Fibroblast of villous mesenchyme (primary cell): Measurements from ENCODE around the gene KCNG4. TPM values are rescaled to one million over a fixed set of nuclear protein-coding genes. Genes with fewer than 3 reads are reported as not detected.

Source experiments
- DNase-seq: peaks from one replicate; pipeline ENCODE4 v3.0.0-alpha.2; 2010; ENCODE audit warnings: low read depth
- H3K4me3 ChIP-seq: 2 replicates; pipeline ENCODE4 v1.5.1; 2011; ENCODE audit warnings: low read depth, mild to moderate bottlenecking, low read length
- total RNA-seq: library from RNA; depleted of rRNA; stranded (reverse); fragments of >200 nt; gene quantifications from 2 replicates; pipeline ENCODE4 v1.2.3, GENCODE V29; 2012
- TF ChIP-seq, protein P1 (sequence below): IDR thresholded peaks from 2 replicates; pipeline ENCODE4 v1.5.1; 2012; ENCODE audit warnings: low read depth, mild to moderate bottlenecking, low read length; ENCODE audit not compliant: insufficient read depth

KCNG4 gene
- total RNA-seq, 1 donor, result not detected

DNA sequence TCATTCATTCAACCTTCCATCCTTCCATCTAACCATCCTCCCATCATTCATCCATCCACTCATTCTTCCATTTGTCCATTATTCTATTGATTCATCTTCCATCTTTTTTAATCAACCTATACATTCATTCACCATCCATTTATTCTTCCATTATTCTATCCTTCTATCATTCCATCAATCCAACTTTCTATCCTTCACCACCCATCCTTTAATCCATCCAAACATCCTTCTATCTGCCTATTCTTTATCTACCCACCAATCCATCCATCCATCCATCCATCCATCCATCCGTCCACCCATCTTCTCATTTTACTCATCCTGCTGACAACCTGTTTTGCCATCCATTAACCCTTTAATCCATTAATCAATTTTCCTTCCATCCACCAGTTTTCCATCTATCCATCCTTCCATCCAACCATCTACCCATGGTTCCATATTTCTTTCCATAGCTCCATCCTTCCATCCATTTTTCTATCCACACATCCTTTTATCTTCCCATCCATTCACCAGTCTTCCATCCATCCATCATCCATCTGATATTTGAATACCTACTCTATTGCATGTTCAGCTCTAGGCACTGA is 33.0 kb upstream of the KCNG4 start:
- TF ChIP-seq, protein P1, sequence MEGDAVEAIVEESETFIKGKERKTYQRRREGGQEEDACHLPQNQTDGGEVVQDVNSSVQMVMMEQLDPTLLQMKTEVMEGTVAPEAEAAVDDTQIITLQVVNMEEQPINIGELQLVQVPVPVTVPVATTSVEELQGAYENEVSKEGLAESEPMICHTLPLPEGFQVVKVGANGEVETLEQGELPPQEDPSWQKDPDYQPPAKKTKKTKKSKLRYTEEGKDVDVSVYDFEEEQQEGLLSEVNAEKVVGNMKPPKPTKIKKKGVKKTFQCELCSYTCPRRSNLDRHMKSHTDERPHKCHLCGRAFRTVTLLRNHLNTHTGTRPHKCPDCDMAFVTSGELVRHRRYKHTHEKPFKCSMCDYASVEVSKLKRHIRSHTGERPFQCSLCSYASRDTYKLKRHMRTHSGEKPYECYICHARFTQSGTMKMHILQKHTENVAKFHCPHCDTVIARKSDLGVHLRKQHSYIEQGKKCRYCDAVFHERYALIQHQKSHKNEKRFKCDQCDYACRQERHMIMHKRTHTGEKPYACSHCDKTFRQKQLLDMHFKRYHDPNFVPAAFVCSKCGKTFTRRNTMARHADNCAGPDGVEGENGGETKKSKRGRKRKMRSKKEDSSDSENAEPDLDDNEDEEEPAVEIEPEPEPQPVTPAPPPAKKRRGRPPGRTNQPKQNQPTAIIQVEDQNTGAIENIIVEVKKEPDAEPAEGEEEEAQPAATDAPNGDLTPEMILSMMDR, result no peak
- no peak overlapping the region for H3K4me3 ChIP-seq
- no peak for DNase-seq

DNA sequence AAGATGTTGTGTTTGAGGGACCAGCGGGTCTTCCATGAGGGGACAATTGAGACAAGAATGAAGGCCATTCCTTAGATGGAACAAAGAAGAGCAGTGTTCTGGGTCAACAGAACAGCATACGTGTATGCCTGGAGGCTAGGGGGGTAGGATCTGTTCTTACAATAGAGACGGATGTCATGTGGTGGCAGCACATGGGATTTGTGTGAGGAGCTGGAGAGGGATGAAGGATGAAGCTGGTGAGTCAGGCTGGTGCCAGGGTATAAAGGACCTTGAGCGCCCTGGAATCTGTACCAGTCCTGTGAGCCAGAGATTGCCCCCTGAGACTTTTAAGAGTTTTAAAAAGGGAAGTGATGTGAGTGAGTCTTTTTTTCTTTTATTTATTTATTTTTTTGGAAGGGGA is 32.1 kb upstream of the KCNG4 start:
- TF ChIP-seq, protein P1, result no peak
- no peak for DNase-seq

DNA sequence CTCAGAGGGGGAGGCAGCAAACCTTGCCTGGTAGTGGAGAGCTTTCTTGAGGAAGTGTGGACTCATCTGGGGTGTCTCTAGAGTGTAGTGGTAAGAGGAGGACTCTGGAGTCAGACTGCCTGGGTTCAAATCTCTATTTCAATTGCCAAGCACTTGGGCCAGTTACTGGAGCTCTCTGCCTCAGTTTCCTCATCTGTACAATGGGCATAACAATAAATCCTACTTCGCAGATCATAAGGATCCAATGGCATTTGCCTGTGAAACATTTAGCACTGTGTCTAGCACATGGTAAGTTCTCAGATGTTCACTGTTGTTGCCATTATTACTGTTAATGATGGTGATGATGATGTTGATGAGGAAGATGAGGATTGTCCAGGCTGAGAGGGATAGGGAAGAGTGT is 31.2 kb upstream of the KCNG4 start:
- no peak for DNase-seq
- TF ChIP-seq, protein P1, result no peak
- H3K4me3 ChIP-seq, result no peak overlapping the region

More for the DNA sequence above, 32.1 kb upstream of the KCNG4 start:
- H3K4me3 ChIP-seq, result no peak overlapping the region

DNA sequence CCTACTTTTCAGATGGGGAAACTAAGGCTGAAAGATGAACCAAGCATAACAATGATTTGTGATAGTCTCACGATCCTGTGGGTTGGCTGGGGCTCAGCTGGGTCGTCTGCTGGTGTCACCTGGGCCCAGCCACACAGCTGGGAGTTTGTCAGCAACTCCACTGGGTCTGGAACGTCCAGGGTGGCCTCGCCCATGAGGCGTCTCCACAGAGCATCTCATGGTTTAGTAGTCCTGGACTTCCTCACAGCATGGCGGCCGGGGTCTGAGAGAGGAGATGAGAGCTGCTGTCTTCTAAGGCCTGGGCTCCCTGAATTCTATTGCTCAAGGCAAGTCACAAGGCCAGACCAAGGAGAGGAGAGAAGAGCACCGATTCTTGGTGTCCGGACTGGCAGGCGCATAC is 30.7 kb upstream of the KCNG4 start:
- TF ChIP-seq, protein P1, result no peak
- DNase-seq, result no peak
- no peak overlapping the region for H3K4me3 ChIP-seq

DNA sequence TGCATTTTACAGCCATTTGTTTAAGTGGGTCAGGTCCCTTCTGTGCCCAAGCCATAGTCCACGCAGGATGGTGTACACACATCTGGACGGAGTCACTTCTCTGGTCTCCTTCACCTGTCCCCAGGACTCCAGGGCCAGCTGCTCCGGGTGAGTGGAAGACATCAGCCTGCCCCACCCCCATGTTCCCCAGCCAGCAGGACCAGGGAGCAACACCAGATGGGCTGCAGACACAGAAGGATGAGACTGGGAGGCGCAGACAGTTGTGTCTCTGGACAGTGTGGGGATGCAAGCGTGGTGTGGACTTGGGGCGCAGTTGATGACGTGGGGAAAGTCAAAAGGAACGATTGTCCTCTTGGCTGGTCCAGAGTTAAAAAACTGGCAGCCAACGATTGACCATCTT is 30.3 kb upstream of the KCNG4 start:
- TF ChIP-seq, protein P1, result no peak
- no peak for DNase-seq

DNA sequence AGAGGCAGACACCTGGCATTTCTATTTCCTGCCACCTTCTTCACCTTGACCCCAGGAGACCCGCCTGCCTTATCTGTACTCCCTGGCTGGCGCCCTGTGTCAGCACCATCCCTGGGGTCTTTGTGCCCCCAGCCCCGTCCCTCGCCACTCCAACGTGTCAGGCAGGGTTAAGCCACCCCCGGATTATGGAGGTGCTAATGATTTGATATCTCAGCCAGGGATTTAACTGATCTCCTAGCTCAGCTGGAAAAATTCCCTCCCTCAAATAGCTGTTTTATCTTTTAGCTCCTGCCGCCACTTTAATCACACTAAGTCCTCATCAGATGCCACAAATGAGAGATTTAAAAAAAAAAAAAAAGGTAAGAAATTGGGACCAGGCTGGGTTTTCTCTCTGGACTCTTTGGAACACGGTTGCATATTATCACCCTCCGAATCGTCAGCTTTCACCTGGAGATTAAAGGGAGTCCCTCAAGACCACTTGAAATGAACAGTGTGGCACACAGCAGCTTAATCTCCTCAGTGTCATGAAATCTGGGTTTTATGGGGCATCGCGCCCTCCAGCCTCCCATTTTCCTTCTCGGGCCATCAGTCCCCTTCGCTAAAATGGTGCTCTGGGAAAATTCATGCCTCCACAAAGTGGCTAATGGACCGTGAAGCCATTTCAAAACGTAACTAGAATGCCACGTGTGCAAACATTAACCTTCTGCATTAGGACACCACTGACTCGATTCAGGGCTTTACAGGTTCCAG is 28.7 kb upstream of the KCNG4 start:
- no peak overlapping the region for H3K4me3 ChIP-seq
- no peak for DNase-seq
- TF ChIP-seq, protein P1, result no peak

More for the DNA sequence above, 30.3 kb upstream of the KCNG4 start:
- H3K4me3 ChIP-seq, result no peak overlapping the region

DNA sequence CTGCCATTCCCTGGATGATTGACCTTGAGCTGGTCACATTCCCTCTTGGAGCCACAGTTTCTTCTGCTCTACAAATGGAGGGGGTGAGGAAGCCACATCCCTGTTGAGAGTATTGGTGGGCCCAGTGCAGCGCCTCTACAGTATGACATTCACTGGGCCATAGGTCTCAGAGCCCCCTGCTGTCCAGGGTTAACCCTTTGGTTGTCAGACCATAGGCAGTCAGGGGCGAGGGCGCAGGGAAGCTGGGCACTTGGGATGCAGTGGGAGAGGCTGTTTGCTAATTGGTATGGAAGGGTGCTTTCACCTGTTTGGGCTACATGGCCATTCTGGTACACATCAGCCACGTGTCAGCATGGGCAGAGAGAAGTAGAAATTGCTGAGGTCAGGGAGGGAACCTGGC is 27.6 kb upstream of the KCNG4 start:
- no peak overlapping the region for H3K4me3 ChIP-seq
- TF ChIP-seq, protein P1, result no peak
- DNase-seq, result no peak
